ENCODE results near the gene SUGCT. TPM values are rescaled to one million over a fixed set of nuclear protein-coding genes. Genes with fewer than 3 reads are reported as not detected.

SUGCT gene
- total and polyA plus RNA-seq, 9 of the 15 experiments (the other 6 are each of a cell fraction or from before 2014, with no cell fraction given) = 0.58 to 2.5 (median 1.4) TPM

DNA sequence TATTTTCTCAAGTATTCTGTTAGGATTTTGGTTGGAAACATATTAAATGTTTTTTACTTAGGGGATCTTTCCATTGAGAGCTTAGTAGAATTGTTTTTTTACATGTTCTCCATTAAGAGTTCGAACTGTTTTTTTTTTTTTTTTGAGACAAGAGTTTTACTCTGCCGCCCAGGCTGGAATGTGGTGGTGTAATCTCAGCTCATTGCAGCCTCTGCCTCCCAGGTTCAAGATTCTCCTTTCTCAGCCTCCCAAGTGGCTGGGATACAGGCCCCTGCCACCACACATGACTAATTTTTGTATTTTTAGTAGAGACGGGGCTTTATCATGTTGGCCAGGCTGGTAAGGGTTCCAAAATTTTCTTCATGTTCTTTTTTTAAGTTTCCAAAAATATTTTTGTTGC, 33.6 kb upstream of the SUGCT start (continued):
- TF ChIP-seq, protein P1, sequence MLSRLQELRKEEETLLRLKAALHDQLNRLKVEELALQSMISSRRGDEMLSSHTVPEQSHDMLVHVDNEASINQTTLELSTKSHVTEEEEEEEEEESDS (CRISPR knock-in tag; IDR thresholded peaks at IDR 0.05) = no peak
- TF ChIP-seq MYNN (IDR thresholded peaks at IDR 0.05) (no peak), MYNN (CRISPR knock-in tag; IDR thresholded peaks at IDR 0.05) (no peak), NCOR1 (IDR thresholded peaks at IDR 0.05) (no peak), ZFPM2 (CRISPR knock-in tag; IDR thresholded peaks at IDR 0.05) (no peak), MBD2 (IDR thresholded peaks at IDR 0.05; ENCODE audit: borderline replicate concordance, low read depth) (no peak), KLF6 (CRISPR knock-in tag; IDR thresholded peaks at IDR 0.05; ENCODE audit: borderline replicate concordance) (no peak), ZNF224 (CRISPR knock-in tag; IDR thresholded peaks at IDR 0.05) (no peak), BRD9 (IDR thresholded peaks at IDR 0.05; ENCODE audit: low read depth, partially characterized antibody) (no peak)
- TF ChIP-seq, protein P2, sequence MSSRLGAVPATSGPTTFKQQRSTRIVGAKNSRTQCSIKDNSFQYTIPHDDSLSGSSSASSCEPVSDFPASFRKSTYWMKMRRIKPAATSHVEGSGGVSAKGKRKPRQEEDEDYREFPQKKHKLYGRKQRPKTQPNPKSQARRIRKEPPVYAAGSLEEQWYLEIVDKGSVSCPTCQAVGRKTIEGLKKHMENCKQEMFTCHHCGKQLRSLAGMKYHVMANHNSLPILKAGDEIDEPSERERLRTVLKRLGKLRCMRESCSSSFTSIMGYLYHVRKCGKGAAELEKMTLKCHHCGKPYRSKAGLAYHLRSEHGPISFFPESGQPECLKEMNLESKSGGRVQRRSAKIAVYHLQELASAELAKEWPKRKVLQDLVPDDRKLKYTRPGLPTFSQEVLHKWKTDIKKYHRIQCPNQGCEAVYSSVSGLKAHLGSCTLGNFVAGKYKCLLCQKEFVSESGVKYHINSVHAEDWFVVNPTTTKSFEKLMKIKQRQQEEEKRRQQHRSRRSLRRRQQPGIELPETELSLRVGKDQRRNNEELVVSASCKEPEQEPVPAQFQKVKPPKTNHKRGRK (tag; IDR thresholded peaks at IDR 0.05) = no peak
- TF ChIP-seq, protein P3, sequence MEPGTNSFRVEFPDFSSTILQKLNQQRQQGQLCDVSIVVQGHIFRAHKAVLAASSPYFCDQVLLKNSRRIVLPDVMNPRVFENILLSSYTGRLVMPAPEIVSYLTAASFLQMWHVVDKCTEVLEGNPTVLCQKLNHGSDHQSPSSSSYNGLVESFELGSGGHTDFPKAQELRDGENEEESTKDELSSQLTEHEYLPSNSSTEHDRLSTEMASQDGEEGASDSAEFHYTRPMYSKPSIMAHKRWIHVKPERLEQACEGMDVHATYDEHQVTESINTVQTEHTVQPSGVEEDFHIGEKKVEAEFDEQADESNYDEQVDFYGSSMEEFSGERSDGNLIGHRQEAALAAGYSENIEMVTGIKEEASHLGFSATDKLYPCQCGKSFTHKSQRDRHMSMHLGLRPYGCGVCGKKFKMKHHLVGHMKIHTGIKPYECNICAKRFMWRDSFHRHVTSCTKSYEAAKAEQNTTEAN (CRISPR knock-in tag; IDR thresholded peaks at IDR 0.05) = no peak

Data from K562 (cell line).